ENCODE data around the gene ADD1. TPM values are rescaled to one million over a fixed set of nuclear protein-coding genes. Genes with fewer than 3 reads are reported as not detected.
A peak's percentile ranks its signal among the peaks of the same experiment; 100 is the strongest.

ADD1 gene
- total RNA-seq, 2 experiments from 2014 or later = 261 to 276 TPM

GRCh38 chr4:2800691-2801596 is 42.7 kb upstream of the ADD1 start:
- POLR2A ChIA-PET = interaction anchor here (0.6 to 6.2 kb wide), 3 partner anchors 12 to 61 kb away, joined by 3 to 60 read pairs (median 7); no protein-coding TSS in a partner anchor
- Mint-ChIP-seq H3K9me3 (no peaks in the 10 kb centered on the region), H3K4me1 (peaks cover 31% of the 10 kb centered on the region), H3K27ac (peak overlapping the region; percentile 78), H3K4me3 (peak overlapping the region; percentile 95), H3K27me3 (no peaks in the 10 kb centered on the region), H3K36me3 (no peaks in the 10 kb centered on the region)
- ATAC-seq (ENCODE audit: low read depth) = peak; percentile 25
- peak; percentile 45 for DNase-seq

DNA sequence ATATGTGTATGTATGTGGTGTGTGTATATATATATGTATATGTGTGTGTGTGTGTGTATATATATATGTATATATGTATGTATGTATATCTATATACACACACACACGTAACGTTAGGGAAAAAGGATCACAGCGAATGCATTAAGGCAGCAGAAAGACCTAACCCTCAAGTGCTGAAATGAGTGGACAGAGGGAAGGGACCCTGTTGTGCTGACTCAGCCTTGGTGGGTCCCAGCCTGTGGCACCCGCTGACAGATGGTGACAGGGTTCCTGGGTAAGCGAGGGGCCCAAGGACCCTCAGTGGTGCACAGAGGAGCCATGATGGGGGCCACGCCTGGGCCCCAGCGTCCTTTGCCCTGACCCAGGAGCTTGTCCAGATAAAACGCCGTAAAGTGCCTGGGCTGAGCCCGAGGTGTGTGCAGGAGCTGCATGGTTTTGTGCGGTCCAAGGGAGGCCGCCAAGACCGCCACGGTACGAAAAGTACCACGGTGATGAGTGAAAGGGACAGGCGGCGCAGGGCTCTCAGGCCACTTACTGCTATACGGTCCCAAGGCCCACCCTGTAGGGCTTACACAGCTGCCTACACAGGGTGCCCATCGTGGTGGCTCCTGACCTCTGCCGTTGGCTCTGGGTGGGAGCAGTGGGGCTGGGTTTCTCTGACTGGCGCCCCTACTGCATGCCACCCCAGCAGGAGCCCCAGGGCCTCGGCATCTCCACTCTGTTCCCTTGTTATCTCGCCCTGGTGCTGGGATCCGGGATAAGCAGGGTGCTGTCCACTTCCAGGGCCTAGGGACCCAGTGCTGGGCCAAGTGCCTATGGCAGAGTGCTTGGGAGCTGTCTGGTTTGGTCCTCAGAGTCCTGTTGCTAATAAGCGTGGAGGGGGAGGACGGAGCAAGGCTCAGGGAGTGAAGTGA is 40.8 kb upstream of the ADD1 start:
- POLR2A ChIA-PET = interaction anchor here (6.2 kb wide), 1 partner anchor 10 kb away, joined by 60 read pairs; no protein-coding TSS in a partner anchor
- ATAC-seq (ENCODE audit: low read depth) (no peak), DNase-seq (peak; percentile 24)
- Mint-ChIP-seq H3K36me3 (peaks cover 1% of the 10 kb centered on the region), H3K9me3 (no peaks in the 10 kb centered on the region), H3K27ac (no peak overlapping the region), H3K27me3 (no peaks in the 10 kb centered on the region), H3K4me3 (no peak overlapping the region), H3K4me1 (peaks cover 33% of the 10 kb centered on the region)

DNA sequence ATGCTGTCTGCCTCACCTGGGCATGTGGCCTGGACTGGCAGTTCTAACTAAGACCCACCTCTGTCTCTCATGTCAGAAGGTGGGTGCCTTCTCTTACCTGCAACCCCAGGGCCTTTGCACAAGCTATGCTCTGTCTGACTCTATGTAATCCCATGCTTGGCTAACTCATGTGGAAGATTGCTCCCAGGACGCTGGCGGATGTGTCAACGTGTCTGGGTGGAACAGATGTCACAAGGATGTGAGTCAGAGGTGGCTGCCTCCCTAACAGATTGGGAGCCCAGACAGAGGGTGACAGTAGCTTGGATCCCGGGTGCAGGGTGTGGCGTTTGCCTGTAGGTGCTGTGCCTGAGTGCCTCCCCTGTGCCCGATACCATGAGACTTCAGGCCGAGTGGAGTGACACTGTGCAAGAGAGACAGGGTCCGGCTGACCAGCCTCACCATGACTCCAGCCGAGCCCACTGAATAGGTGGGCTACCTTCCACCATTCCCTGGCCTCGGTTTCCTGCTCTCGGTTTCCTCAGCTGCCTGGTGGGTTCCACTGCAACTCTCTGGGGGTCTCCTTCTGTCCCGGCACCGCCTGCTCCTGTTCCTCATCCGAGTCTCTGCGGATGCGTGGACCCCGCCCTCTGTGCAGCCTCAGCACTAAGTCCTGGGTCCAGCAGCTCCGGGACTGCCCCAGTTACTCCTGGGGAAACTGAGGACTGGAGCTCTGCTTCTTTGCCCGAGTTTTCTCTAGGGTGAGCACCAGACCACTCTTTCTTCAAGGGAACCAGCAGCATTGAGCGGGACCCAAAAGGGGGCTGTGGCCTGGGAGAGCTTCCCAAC is 39.8 kb upstream of the ADD1 start:
- Mint-ChIP-seq H3K4me1 (peaks cover 24% of the 10 kb centered on the region), H3K27ac (no peak overlapping the region), H3K27me3 (no peaks in the 10 kb centered on the region), H3K36me3 (peaks cover 1% of the 10 kb centered on the region), H3K4me3 (no peak overlapping the region), H3K9me3 (no peaks in the 10 kb centered on the region)
- POLR2A ChIA-PET = no interaction called here
- ATAC-seq (ENCODE audit: low read depth) (no peak), DNase-seq (peak; percentile 28)

DNA sequence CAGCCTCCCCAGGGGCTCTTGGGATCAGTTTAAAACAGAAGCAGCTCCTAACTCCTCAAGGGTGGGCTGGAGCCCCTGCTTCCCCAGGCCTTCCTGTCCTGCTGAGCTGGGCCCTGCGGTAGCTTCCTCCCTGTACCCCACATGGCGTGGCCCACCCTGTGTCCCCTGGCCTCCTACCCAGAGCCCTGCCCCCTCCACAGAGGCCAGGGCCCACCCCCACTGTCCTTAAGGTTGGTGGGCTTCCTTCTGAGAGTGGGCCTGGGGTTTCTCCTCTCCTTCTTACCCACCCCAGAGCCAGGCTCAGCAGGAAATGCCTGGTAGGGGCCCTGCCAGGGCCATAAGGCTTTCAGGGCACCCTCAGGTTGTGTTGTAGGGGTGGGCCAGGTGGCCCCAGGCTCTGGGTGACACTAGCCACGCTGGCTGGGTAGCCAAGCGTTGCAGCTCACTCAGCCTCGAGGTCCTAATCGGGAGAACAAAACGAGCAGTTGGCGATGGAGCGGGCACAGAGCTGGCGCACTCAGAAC is 39.1 kb upstream of the ADD1 start:
- Mint-ChIP-seq H3K36me3 (peaks cover 1% of the 10 kb centered on the region), H3K27ac (no peak overlapping the region), H3K27me3 (no peaks in the 10 kb centered on the region), H3K9me3 (no peaks in the 10 kb centered on the region), H3K4me1 (peaks cover 21% of the 10 kb centered on the region), H3K4me3 (no peak overlapping the region)
- DNase-seq (peak; percentile 22), ATAC-seq (ENCODE audit: low read depth) (no peak)
- POLR2A ChIA-PET = interaction anchor here (0.9 kb wide), 1 partner anchor 13 kb away, joined by 3 read pairs; no protein-coding TSS in a partner anchor

- H3K36me3 Mint-ChIP-seq = peaks cover 1% of the 10 kb centered on the region
- H3K4me1 Mint-ChIP-seq = peaks cover 19% of the 10 kb centered on the region
- ATAC-seq (ENCODE audit: low read depth) = no peak
- POLR2A ChIA-PET = interaction anchor here (0.9 kb wide), 1 partner anchor 13 kb away, joined by 3 read pairs; no protein-coding TSS in a partner anchor
- DNase-seq = peak; percentile 24
- no peak overlapping the region for H3K27ac Mint-ChIP-seq
- no peaks in the 10 kb centered on the region for H3K9me3 Mint-ChIP-seq
- H3K4me3 Mint-ChIP-seq = no peak overlapping the region
- H3K27me3 Mint-ChIP-seq = no peaks in the 10 kb centered on the region
Measured at GRCh38 chr4:2804973-2805501, 38.6 kb upstream of the ADD1 start.

DNA sequence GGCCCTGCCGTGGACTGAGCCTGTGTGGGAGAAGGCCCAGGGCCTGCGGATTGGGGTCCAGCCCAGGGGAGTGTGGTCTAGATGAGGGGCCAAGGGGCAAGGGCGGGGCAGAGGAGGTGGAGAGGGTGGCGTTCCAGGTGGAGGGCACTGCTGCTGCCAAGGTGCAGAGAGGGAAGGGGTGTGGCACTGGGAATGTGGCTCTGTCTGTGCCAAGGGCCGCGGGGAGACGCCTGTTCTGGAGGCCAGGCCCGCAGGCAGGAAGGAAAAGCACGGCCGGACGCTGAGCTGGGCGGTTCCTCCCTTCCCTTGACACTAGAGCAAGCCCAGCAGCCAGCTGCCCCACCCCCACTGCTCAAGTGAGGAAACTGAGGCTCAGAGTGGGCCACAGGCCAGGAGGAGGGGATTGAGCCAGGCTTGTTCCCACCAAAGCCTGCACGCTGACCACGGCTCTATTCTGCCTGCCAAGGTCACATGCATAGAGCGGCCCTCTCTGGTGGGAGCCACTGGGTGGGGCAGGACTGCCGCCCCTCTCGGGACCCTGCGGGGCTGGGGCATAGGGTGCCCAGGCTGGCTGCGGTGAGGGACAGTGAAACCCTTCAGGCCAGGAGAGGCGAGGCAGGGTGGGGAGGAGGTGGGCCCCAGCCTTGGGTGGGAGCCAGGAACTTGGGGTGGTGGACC is 37.8 kb upstream of the ADD1 start:
- H3K36me3 Mint-ChIP-seq = peaks cover 1% of the 10 kb centered on the region
- DNase-seq = no peak
- H3K27me3 Mint-ChIP-seq = no peaks in the 10 kb centered on the region
- H3K4me3 Mint-ChIP-seq = no peak overlapping the region
- peaks cover 22% of the 10 kb centered on the region for H3K4me1 Mint-ChIP-seq
- no peak for ATAC-seq (ENCODE audit: low read depth)
- no peak overlapping the region for H3K27ac Mint-ChIP-seq
- POLR2A ChIA-PET = no interaction called here
- no peaks in the 10 kb centered on the region for H3K9me3 Mint-ChIP-seq

- Mint-ChIP-seq H3K4me1 (peaks cover 20% of the 10 kb centered on the region), H3K27me3 (no peaks in the 10 kb centered on the region), H3K4me3 (no peak overlapping the region), H3K27ac (no peak overlapping the region), H3K9me3 (no peaks in the 10 kb centered on the region), H3K36me3 (peaks cover 2% of the 10 kb centered on the region)
- POLR2A ChIA-PET = no interaction called here
- DNase-seq (no peak), ATAC-seq (ENCODE audit: low read depth) (no peak)
Measured at GRCh38 chr4:2806390-2807355, 37.0 kb upstream of the ADD1 start.

DNA sequence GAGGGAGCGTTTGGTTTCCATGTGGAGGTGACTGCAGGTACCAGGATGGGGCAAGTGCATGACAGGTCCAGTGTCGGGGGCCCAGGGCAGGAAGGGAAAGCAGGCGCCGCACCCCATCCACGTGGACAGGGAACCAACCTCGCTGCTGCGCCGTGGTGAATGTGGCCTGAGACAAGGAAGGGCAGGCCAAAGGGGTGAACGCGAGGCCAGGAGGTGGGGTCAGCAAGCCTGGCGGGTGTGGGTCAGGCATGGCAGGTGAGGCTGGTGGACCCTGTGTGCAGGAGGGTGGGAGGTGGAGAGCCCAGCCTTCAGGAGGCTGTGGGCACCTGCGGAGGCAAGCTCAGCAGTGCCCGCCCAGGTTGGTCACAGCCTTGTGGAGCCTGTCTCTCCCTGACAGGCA is 36.1 kb upstream of the ADD1 start:
- Mint-ChIP-seq H3K4me3 (no peak overlapping the region), H3K27me3 (no peaks in the 10 kb centered on the region), H3K9me3 (no peaks in the 10 kb centered on the region), H3K36me3 (peaks cover 8% of the 10 kb centered on the region), H3K4me1 (peaks cover 21% of the 10 kb centered on the region), H3K27ac (no peak overlapping the region)
- no peak for ATAC-seq (ENCODE audit: low read depth)
- DNase-seq = no peak
- POLR2A ChIA-PET = no interaction called here

DNA sequence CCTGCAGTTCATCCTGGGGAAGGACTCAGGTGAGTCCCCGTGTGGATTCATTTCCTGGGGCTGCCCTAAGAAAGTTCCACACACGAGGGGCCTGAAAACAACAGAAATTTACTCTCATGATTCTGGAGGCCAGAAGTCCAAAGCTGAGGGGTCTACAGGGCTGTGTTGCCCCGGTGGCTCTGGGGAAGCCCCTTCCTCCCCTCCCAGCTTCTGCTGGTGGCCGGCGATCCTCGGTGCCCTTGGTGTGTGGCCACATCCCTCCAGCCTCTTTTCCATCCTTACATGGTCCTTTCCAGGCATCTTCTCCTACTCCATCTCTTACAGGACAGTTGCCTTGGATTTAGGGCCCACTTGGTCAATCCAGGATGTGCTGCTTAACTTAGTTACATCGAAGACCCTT is 35.6 kb upstream of the ADD1 start:
- DNase-seq (no peak), ATAC-seq (ENCODE audit: low read depth) (no peak)
- Mint-ChIP-seq H3K4me3 (no peak overlapping the region), H3K36me3 (peaks cover 11% of the 10 kb centered on the region), H3K27me3 (no peaks in the 10 kb centered on the region), H3K9me3 (no peaks in the 10 kb centered on the region), H3K27ac (no peak overlapping the region), H3K4me1 (peaks cover 21% of the 10 kb centered on the region)
- POLR2A ChIA-PET = no interaction called here

- Mint-ChIP-seq H3K36me3 (peaks cover 15% of the 10 kb centered on the region), H3K4me3 (no peak overlapping the region), H3K27me3 (no peaks in the 10 kb centered on the region), H3K27ac (peak overlapping the region; percentile 42), H3K9me3 (no peaks in the 10 kb centered on the region), H3K4me1 (peaks cover 35% of the 10 kb centered on the region)
- ATAC-seq (ENCODE audit: low read depth) = no peak
- POLR2A ChIA-PET = interaction anchor here (1.1 kb wide), 1 partner anchor 28 kb away, joined by 3 read pairs; no protein-coding TSS in a partner anchor
- DNase-seq = no peak
Measured at GRCh38 chr4:2809610-2810180, 33.9 kb upstream of the ADD1 start.

DNA sequence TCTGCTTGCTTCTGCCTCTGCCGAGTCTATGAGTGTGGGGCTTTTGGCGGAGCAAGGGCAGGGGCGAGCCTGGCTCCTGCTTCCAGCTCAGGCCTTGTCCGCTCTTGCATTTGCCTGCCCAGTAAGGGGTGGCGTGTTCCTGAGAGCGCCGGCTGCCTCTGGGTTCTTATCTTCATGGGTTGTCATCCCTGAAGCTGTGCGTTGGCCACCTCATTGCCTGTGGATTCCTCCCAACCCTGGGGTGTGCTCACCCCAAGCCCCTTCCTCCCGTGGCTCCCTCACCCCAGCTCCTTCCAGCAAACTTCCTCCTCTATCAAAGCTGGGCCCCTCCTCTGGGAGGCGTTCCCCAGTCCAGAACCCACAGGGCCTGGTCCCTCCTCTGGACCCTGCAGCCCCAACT is 33.3 kb upstream of the ADD1 start:
- Mint-ChIP-seq H3K9me3 (no peaks in the 10 kb centered on the region), H3K27me3 (no peaks in the 10 kb centered on the region), H3K4me1 (peaks cover 39% of the 10 kb centered on the region), H3K36me3 (peaks cover 19% of the 10 kb centered on the region), H3K4me3 (no peak overlapping the region), H3K27ac (peak overlapping the region; percentile 41)
- DNase-seq = no peak
- no peak for ATAC-seq (ENCODE audit: low read depth)
- POLR2A ChIA-PET = interaction anchor here (1.1 to 6.1 kb wide), 3 partner anchors 11 to 27 kb away, joined by 3 to 60 read pairs (median 17); no protein-coding TSS in a partner anchor
